CD4-positive, alpha-beta T cell (primary cell): ENCODE measurements around the gene PLAC8L1. TPM values are rescaled to one million over a fixed set of nuclear protein-coding genes. Genes with fewer than 3 reads are reported as not detected.

Experiments
- ATAC-seq: fragments of 200-7000 bp; cut with Tn5 transposase; one replicate; pipeline ENCODE4 v1.10.0; 2022; ENCODE audit warnings: mild to moderate bottlenecking; ENCODE audit not compliant: poor library complexity
- CTCF ChIA-PET: fragments of 350-600 bp; sonication (Branson Sonifier 250); formaldehyde crosslinking; loops from one replicate; lab custom pipeline; 2021; ENCODE audit warnings: antibody characterized with exemption, inconsistent platforms; lab: Charles Lee
- POLR2A ChIA-PET: fragments of 350-600 bp; sonication (Branson Sonifier 250); formaldehyde crosslinking; loops from one replicate; lab custom pipeline; 2021; ENCODE audit warnings: antibody characterized with exemption, inconsistent platforms; lab: Charles Lee
- DNase-seq, 14 experiments: peaks; one replicate each; pipeline ENCODE4 v3.0.0-alpha.2; 2013 to 2020; ENCODE audit warnings: mixed read lengths in 2 of 14
- H3K27ac ChIP-seq, 2 donors: one replicate each; pipeline versions ENCODE4 v1.5.1 to v1.7.0; 2013; ENCODE audit warnings: low read length in 2 of 2, low read depth in 1 of 2, mild to moderate bottlenecking in 1 of 2
- H3K27me3 ChIP-seq, 2 experiments: 1 replicate in 1 of 2; 2 replicates in 1 of 2; pipeline versions ENCODE4 v1.6.1 to v1.7.0; 2013; ENCODE audit warnings: low read length in 2 of 2, control low read depth in 1 of 2, mild to moderate bottlenecking in 1 of 2, moderate library complexity in 1 of 2; ENCODE audit not compliant: insufficient read depth in 2 of 2, control insufficient read depth in 1 of 2
- H3K36me3 ChIP-seq: one replicate; pipeline ENCODE4 v1.6.1; 2013; ENCODE audit warnings: low read length, control low read depth; ENCODE audit not compliant: insufficient read depth
- H3K4me1 ChIP-seq: one replicate; pipeline ENCODE4 v1.6.1; 2013; ENCODE audit warnings: low read length, control low read depth; ENCODE audit not compliant: insufficient read depth
- H3K4me3 ChIP-seq: one replicate; pipeline ENCODE4 v1.5.1; 2013; ENCODE audit warnings: mild to moderate bottlenecking, low read length, moderate library complexity
- H3K9me3 ChIP-seq, 2 experiments: 1 replicate in 1 of 2; 2 replicates in 1 of 2; pipeline versions ENCODE4 v1.6.1 to v1.7.0; 2013; ENCODE audit warnings: low read length in 2 of 2, mild to moderate bottlenecking in 2 of 2, control low read depth in 1 of 2, moderate library complexity in 1 of 2; ENCODE audit not compliant: control insufficient read depth in 1 of 2, insufficient read depth in 1 of 2
- H3K27ac Mint-ChIP-seq: one replicate; pipeline ENCODE4 v1.8.0; 2020; ENCODE audit warnings: mixed read lengths
- H3K27me3 Mint-ChIP-seq: one replicate; pipeline ENCODE4 v1.8.0; 2021; ENCODE audit warnings: mixed read lengths
- H3K36me3 Mint-ChIP-seq: one replicate; pipeline ENCODE4 v1.8.0; 2021; ENCODE audit warnings: low read depth, mixed read lengths
- H3K4me1 Mint-ChIP-seq: one replicate; pipeline ENCODE4 v1.8.0; 2021; ENCODE audit warnings: low read depth, mixed read lengths
- H3K4me3 Mint-ChIP-seq: one replicate; pipeline ENCODE4 v1.8.0; 2020; ENCODE audit warnings: mild to moderate bottlenecking, mixed read lengths
- H3K9me3 Mint-ChIP-seq: one replicate; pipeline ENCODE4 v1.8.0; 2020; ENCODE audit warnings: mixed read lengths
- CTCF ChIP-seq: fragments of 200-600 bp; IDR thresholded peaks from one replicate; pipeline ENCODE4 v1.8.0; 2022; ENCODE audit warnings: antibody characterized with exemption, mild to moderate bottlenecking
- intact Hi-C, 2 experiments: fragments of 100-400 bp; cut with DNase I in 1 of 2; cut with micrococcal nuclease in 1 of 2; formaldehyde crosslinking; loops; one replicate each; pipeline versions ENCODE4 v1.15.1 to v1.9.0; 2023 to 2025; cut with DNase I, micrococcal nuclease
- total RNA-seq, 174 experiments: library from RNA in 2 of 174; stranded (reverse) in 2 of 174; gene quantifications; one replicate each; pipeline ENCODE4 v1.2.3 and lab custom pipeline; 2021 to 2026

PLAC8L1 gene
- total RNA-seq, 2 experiments from 2014 or later: 0.56 TPM; not detected in 1

- Mint-ChIP-seq H3K27ac (no peak overlapping the region), H3K4me3 (no peak overlapping the region), H3K27me3 (no peaks in the 10 kb centered on the region), H3K9me3 (no peaks in the 10 kb centered on the region), H3K36me3 (no peaks in the 10 kb centered on the region), H3K4me1 (no peaks in the 10 kb centered on the region)
- ATAC-seq (no peak), DNase-seq (no peak)
- no peak for TF ChIP-seq CTCF
- intact Hi-C loops: no loop called here
- CTCF ChIA-PET: no interaction called here
- POLR2A ChIA-PET: no interaction called here
- Histone ChIP-seq H3K4me3 (no peak overlapping the region), H3K9me3 (no peaks in the 10 kb centered on the region), H3K27ac (no peak overlapping the region), H3K36me3 (no peaks in the 10 kb centered on the region), H3K27me3 (peaks cover 0 to 2% of the 10 kb centered on the region in 2 experiments), H3K4me1 (no peaks in the 10 kb centered on the region)
Observed at GRCh38 chr5:146040527-146040926, 64.8 kb downstream of the PLAC8L1 start.

GRCh38 chr5:146039420-146039819, 66.0 kb downstream of the PLAC8L1 start:
- TF ChIP-seq CTCF: no peak
- no peak overlapping the region for H3K27ac ChIP-seq
- POLR2A ChIA-PET: no interaction called here
- no peak overlapping the region for H3K4me3 ChIP-seq
- ATAC-seq: no peak
- H3K4me1 Mint-ChIP-seq: no peaks in the 10 kb centered on the region
- no peaks in the 10 kb centered on the region for H3K9me3 Mint-ChIP-seq
- H3K27me3 ChIP-seq: no peaks in the 10 kb centered on the region
- no peaks in the 10 kb centered on the region for H3K27me3 Mint-ChIP-seq
- no peaks in the 10 kb centered on the region for H3K9me3 ChIP-seq
- DNase-seq: peak in 1 of 14 experiments; percentile 16
- no peak overlapping the region for H3K4me3 Mint-ChIP-seq
- CTCF ChIA-PET: no interaction called here
- no peak overlapping the region for H3K27ac Mint-ChIP-seq
- no peaks in the 10 kb centered on the region for H3K36me3 Mint-ChIP-seq
- intact Hi-C loops: no loop called here
- H3K36me3 ChIP-seq: no peaks in the 10 kb centered on the region
- no peaks in the 10 kb centered on the region for H3K4me1 ChIP-seq

- H3K4me3 ChIP-seq: no peak overlapping the region
- Mint-ChIP-seq H3K9me3 (no peaks in the 10 kb centered on the region), H3K27ac (no peak overlapping the region), H3K27me3 (no peaks in the 10 kb centered on the region), H3K4me3 (no peak overlapping the region), H3K36me3 (no peaks in the 10 kb centered on the region), H3K4me1 (no peaks in the 10 kb centered on the region)
- H3K9me3 ChIP-seq: no peaks in the 10 kb centered on the region
- no peaks in the 10 kb centered on the region for H3K36me3 ChIP-seq
- CTCF ChIA-PET: no interaction called here
- no peak for TF ChIP-seq CTCF
- H3K27me3 ChIP-seq: no peaks in the 10 kb centered on the region
- intact Hi-C loops: no loop called here
- POLR2A ChIA-PET: no interaction called here
- H3K4me1 ChIP-seq: no peaks in the 10 kb centered on the region
- DNase-seq (no peak), ATAC-seq (no peak)
- no peak overlapping the region for H3K27ac ChIP-seq
Observed at GRCh38 chr5:146034605-146035004, 70.8 kb downstream of the PLAC8L1 start.

Other genes starting within 250 kb of the PLAC8L1 start
- gene GRXCR2, start 232.6 kb downstream of the PLAC8L1 start, total RNA-seq: not detected
- under 1 TPM; 0.11 to 0.42 TPM for gene SH3RF2, start 169.0 kb downstream of the PLAC8L1 start, total RNA-seq
- 10 to 100 TPM; 35.3 to 35.7 TPM for gene LARS1, start 77.1 kb upstream of the PLAC8L1 start, total RNA-seq
- 10 to 100 TPM; 29.7 to 33.2 TPM for gene RBM27, start 98.0 kb upstream of the PLAC8L1 start, total RNA-seq
- under 1 TPM; 0.17 to 0.22 TPM for gene POU4F3, start 233.3 kb upstream of the PLAC8L1 start, total RNA-seq